Measurements from ENCODE around the gene FBN3.

The FBN3 gene

GRCh38 chr19:8087876-8088275 lies 61.5 kb downstream of the FBN3 start:
- DNase-seq, result no peak

GRCh38 chr19:8086849-8087248 lies 62.5 kb downstream of the FBN3 start:
- DNase-seq, result no peak

- no peak for DNase-seq
Measured at GRCh38 chr19:8085598-8086408, 63.6 kb downstream of the FBN3 start.

- DNase-seq, result no peak
Measured at GRCh38 chr19:8084152-8084551, 65.2 kb downstream of the FBN3 start.

GRCh38 chr19:8083141-8083540 lies 66.3 kb downstream of the FBN3 start:
- DNase-seq, result no peak

GRCh38 chr19:8081569-8082550 lies 67.5 kb downstream of the FBN3 start:
- no peak for DNase-seq

- no peak for DNase-seq
Measured at GRCh38 chr19:8080832-8081231, 68.6 kb downstream of the FBN3 start.

GRCh38 chr19:8079988-8080387 lies 69.4 kb downstream of the FBN3 start:
- DNase-seq, result no peak

- no peak for DNase-seq
Measured at GRCh38 chr19:8075158-8076074, 74.0 kb downstream of the FBN3 start.

GRCh38 chr19:8074501-8074900 lies 74.9 kb downstream of the FBN3 start:
- no peak for DNase-seq

GRCh38 chr19:8071912-8072311 lies 77.5 kb downstream of the FBN3 start:
- DNase-seq, result no peak

- peak; percentile 20 to 62 for DNase-seq
Measured at GRCh38 chr19:8069096-8069973, 80.1 kb downstream of the FBN3 start.

- DNase-seq, result no peak
Measured at GRCh38 chr19:8065875-8066261, 83.5 kb downstream of the FBN3 start.

GRCh38 chr19:8064911-8065874 lies 84.2 kb downstream of the FBN3 start:
- DNase-seq, result no peak

GRCh38 chr19:8057545-8058270 lies 91.7 kb downstream of the FBN3 start:
- DNase-seq, result no peak

- no peak for DNase-seq
Measured at GRCh38 chr19:8056533-8056932, 92.9 kb downstream of the FBN3 start.

GRCh38 chr19:8054169-8054568 lies 95.2 kb downstream of the FBN3 start:
- no peak for DNase-seq

- DNase-seq, result no peak
Measured at GRCh38 chr19:8052464-8052859, 96.9 kb downstream of the FBN3 start, which contains the start of gene CCL25. Gene CCL25, plus strand, starts transcription at chr19:8052760. Its CDS starts 290 bp downstream, at chr19:8053050.

- peak; percentile 80 to 95 for DNase-seq
Measured at GRCh38 chr19:8050274-8051096, 98.9 kb downstream of the FBN3 start.
